HEK293 (cell line): ENCODE data around the gene ORAI2.

Source experiments
- CTCF ChIP-seq: fragments of 450-650 bp; formaldehyde crosslinking; IDR thresholded peaks from 2 replicates; pipeline ENCODE4 v1.5.1; 2016; ENCODE audit warnings: missing biosample characterization, missing genetic modification characterization
- PRDM10 ChIP-seq: fragments of 450-650 bp; formaldehyde crosslinking; IDR thresholded peaks from 2 replicates; pipeline ENCODE4 v1.5.1; 2016; ENCODE audit warnings: missing biosample characterization, missing genetic modification characterization
- ZBTB11 ChIP-seq: fragments of 450-650 bp; formaldehyde crosslinking; conservative IDR thresholded peaks from 2 replicates; pipeline ENCODE4 v1.5.1; 2016; ENCODE audit warnings: low read depth, missing biosample characterization, missing genetic modification characterization
- ZNF433 ChIP-seq: fragments of 450-650 bp; formaldehyde crosslinking; IDR thresholded peaks from 2 replicates; pipeline ENCODE4 v1.5.1; 2016; ENCODE audit warnings: missing biosample characterization, missing genetic modification characterization, low read depth
- ZNF704 ChIP-seq: fragments of 450-650 bp; formaldehyde crosslinking; IDR thresholded peaks from 2 replicates; pipeline ENCODE4 v1.5.1; 2016; ENCODE audit warnings: missing biosample characterization, missing genetic modification characterization

- TF ChIP-seq PRDM10 (no peak), CTCF (tag by site-specific recombination) (no peak), ZBTB11 (tag by site-specific recombination) (no peak), ZNF433 (tag by site-specific recombination) (no peak), ZNF704 (tag by site-specific recombination) (no peak)
Observed at GRCh38 chr7:102467581-102468477, 34.5 kb downstream of the ORAI2 start.
